Stimulated activated CD8-positive, alpha-beta memory T cell treated with anti-CD3 and anti-CD28 coated beads, Interleukin-12 subunit alpha, Interleukin-12 subunit beta, amount 100 ng/mL, for 1 hour (primary cell): ENCODE data around the gene SORBS2.
"Not testable (repeated sequence)": the region's sequence is repeated elsewhere in the genome, so short reads cannot be mapped to it uniquely, and the experiment has no call there.

Experiments
- DNase-seq: peaks from one replicate; pipeline ENCODE4 v3.0.0-alpha.2; 2020; ENCODE audit warnings: low read depth

Gene SORBS2, protein sequence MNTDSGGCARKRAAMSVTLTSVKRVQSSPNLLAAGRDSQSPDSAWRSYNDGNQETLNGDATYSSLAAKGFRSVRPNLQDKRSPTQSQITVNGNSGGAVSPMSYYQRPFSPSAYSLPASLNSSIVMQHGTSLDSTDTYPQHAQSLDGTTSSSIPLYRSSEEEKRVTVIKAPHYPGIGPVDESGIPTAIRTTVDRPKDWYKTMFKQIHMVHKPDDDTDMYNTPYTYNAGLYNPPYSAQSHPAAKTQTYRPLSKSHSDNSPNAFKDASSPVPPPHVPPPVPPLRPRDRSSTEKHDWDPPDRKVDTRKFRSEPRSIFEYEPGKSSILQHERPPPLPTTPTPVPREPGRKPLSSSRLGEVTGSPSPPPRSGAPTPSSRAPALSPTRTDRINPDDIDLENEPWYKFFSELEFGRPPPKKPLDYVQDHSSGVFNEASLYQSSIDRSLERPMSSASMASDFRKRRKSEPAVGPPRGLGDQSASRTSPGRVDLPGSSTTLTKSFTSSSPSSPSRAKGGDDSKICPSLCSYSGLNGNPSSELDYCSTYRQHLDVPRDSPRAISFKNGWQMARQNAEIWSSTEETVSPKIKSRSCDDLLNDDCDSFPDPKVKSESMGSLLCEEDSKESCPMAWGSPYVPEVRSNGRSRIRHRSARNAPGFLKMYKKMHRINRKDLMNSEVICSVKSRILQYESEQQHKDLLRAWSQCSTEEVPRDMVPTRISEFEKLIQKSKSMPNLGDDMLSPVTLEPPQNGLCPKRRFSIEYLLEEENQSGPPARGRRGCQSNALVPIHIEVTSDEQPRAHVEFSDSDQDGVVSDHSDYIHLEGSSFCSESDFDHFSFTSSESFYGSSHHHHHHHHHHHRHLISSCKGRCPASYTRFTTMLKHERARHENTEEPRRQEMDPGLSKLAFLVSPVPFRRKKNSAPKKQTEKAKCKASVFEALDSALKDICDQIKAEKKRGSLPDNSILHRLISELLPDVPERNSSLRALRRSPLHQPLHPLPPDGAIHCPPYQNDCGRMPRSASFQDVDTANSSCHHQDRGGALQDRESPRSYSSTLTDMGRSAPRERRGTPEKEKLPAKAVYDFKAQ (N-terminal part only)

GRCh38 chr4:185811509-185812364, at the start of gene SORBS2:
SORBS2 (minus strand) TSS chr4:185812194; CDS start chr4:185690571, 121,623 bp downstream.
- DNase-seq = no peak

DNA sequence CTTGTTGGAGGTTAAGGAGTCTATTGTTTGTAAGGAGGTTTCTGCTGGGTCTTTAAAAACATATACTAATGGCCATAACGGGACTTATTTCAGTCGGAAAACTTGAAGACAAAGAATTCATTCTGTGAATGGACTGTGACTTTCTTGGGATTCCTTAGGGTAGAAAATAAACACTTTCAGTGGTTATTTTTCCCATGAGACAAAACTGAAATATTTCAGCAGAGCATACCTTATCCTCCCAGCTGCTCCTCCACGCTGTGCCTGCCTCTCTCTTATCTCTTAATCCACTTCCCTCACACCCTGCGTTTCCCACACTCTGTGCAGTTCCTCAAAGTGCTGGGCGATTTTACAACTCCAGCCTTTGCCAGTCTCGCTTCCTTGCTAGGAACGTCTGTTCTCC, 47.1 kb upstream of the SORBS2 start:
- no peak for DNase-seq

DNA sequence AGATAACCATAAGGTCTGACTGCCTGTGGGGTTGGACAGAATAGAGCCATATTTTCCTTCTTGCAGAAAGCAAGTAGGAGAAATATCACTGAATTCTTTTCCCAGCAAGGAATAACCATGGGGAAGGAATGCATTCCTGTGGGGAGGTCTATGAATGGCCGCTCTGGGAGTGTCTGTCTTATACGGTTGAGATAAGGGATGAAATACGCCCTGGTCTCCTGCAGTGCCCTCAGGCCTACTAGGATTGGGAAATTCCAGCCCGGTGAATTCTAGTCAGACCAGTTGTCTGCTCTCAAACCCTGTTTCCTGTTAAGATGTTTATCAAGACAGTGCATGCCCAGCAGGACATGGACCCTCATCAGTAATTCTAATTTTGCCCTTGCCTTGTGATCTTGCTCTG, 45.6 kb upstream of the SORBS2 start:
- DNase-seq = not testable (repeated sequence)

GRCh38 chr4:185853841-185854240, 41.8 kb upstream of the SORBS2 start:
- no peak for DNase-seq

GRCh38 chr4:185852961-185853360, 41.0 kb upstream of the SORBS2 start:
- DNase-seq = no peak

GRCh38 chr4:185849664-185850550, 37.9 kb upstream of the SORBS2 start:
- no peak for DNase-seq

DNA sequence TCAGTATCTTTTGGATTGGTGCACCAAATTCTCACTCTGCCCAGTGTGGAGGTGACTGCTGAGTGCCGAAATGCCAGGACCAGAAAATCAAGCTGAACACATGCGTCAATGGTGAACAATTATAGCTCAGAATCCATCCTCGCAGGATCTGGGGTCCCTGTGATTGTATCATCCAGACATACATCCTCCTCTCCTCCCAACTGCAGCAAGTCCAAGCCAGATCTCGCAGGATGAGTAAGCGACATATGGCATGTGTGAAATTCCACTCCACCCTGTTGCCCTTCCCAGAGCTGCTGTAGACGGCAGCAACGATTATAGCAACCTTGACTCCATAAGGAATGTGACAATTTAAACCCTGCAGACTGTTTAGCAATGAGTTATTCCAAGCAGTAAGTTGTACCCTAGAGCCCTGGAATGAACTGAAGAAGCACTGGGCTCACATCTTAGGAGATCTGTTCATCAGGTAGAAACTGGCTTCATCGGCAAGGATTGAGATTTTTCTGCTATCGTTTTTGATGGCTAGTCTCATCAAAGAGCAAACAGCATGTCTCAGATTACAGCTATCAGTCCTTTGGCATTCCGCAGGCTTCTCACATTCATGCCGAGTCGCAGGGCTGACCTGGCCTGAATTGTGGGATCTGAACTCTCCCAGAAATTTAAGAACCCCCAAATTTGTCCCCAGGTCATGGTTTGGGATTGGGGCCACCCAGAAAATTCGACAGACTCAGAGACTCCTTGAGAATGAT, 35.5 kb upstream of the SORBS2 start:
- DNase-seq = no peak

- no peak for DNase-seq
These were observed 34.6 kb upstream of the SORBS2 start for GRCh38 chr4:185846505-185847150.

GRCh38 chr4:185845966-185846365, 34.0 kb upstream of the SORBS2 start:
- no peak for DNase-seq

DNA sequence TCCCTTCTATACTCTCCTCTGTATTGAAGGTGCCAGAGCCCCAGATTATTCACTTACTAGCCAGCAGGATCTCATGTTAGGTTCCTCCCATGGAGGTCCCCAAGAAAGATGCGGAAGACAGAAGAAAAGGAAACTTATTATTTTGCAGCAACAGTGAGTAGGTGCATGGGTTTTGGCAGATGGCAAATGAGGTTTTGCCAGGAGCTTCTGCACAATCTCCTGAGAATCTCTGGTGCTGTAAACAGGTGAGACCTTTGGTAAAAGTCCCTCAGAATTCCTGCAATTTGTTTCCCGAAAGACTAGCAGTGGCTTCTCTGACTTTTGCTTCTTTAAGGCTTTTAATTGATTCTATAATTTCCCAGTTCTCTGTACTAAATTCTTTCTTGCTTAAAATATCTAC, 29.5 kb upstream of the SORBS2 start:
- no peak for DNase-seq

- no peak for DNase-seq
These were observed 29.0 kb upstream of the SORBS2 start for GRCh38 chr4:185840953-185841352.

- no peak for DNase-seq
These were observed 28.2 kb upstream of the SORBS2 start for GRCh38 chr4:185840201-185840600.

GRCh38 chr4:185839770-185840169, 27.8 kb upstream of the SORBS2 start:
- no peak for DNase-seq

GRCh38 chr4:185839194-185839712, 27.3 kb upstream of the SORBS2 start:
- DNase-seq = no peak

- DNase-seq = no peak
These were observed 26.7 kb upstream of the SORBS2 start for GRCh38 chr4:185838514-185839193.

DNA sequence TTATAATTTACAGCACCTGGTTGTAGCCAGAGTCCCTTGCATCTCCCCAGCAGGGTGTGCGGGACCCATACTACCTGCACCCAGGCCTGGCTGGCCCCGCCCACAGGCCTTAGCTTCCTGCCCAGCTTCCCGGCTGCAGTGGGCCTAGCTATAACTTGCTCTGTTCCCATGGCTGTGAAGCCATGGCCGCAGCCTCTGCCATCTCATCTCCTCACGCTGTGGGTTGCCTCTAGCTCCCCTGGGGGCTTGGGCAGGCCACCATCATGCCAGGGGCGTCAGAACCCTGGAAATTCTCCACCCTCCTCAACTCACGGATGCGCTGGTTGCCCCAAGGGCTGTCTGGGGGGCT, 26.1 kb upstream of the SORBS2 start:
- DNase-seq = no peak

DNA sequence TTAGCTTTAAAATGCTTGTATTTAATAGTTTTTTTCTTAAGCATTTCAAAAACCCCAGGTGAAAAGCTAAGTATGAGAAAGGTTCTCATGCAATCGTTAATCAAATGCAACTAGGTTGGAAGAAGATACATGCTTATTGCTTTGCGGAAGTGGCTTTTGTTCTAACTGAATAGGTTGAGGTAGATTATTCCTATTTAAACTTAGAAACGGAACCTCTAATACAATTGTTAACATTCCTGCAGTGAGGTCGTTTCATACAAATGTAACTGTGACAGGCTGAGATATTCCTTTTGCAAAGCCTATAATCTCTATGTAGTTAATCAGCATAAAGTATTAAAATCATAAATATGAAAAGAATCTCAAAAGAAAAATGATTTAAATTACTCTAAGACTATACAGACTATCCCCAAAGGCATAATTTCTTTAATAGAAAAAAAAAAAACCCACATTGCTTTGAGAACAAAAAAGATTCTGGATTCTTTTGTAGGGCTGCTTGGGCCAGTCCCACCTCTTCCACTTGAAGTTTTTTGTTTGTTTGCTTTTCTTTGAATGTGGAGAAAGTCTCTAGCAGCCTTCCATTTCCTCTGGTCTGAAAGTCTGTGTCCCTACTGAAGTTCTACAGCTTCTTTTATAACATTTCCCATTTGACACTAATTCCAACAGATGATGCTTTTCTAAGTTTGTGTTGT, 25.6 kb upstream of the SORBS2 start:
- no peak for DNase-seq
